ENCODE measurements around the gene C2orf42.

DNA sequence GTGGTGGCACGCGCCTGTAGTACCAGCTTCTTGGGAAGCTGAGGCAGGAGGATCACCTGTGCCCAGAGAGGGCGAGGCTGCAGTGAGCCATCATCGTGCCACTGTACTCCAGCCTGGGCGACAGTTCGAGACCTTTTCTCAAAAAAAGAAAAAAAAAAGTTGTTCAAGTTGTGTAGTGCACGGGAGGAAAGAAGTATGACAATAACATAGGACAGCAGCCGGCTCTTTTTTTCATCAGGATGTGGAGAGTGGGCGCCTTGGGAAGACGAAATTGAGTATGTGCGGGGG, 67.0 kb downstream of the C2orf42 start:
- TF ChIP-seq POLR2A (IDR thresholded peaks at IDR 0.05) = no peak
- TF ChIP-seq, protein P1, sequence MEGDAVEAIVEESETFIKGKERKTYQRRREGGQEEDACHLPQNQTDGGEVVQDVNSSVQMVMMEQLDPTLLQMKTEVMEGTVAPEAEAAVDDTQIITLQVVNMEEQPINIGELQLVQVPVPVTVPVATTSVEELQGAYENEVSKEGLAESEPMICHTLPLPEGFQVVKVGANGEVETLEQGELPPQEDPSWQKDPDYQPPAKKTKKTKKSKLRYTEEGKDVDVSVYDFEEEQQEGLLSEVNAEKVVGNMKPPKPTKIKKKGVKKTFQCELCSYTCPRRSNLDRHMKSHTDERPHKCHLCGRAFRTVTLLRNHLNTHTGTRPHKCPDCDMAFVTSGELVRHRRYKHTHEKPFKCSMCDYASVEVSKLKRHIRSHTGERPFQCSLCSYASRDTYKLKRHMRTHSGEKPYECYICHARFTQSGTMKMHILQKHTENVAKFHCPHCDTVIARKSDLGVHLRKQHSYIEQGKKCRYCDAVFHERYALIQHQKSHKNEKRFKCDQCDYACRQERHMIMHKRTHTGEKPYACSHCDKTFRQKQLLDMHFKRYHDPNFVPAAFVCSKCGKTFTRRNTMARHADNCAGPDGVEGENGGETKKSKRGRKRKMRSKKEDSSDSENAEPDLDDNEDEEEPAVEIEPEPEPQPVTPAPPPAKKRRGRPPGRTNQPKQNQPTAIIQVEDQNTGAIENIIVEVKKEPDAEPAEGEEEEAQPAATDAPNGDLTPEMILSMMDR (IDR thresholded peaks at IDR 0.05) = no peak
- TF ChIP-seq EP300 (IDR thresholded peaks at IDR 0.05) = no peak
